GM13976 (cell line): ENCODE data around the gene CYTH1.

Source experiments
- DNase-seq: peaks from one replicate; pipeline ENCODE4 v3.0.0; 2012; ENCODE audit warnings: low spot score
- in situ Hi-C: fragments of 300-500 bp; cut with MboI; formaldehyde crosslinking; loops from one replicate; pipeline ENCODE4 v1.12.0; 2022; ENCODE audit warnings: low sequenced_read_pairs, mixed read lengths, inconsistent platforms; ENCODE audit not compliant: unreplicated experiment
- TF ChIP-seq, protein P1 (sequence below): IDR thresholded peaks from 2 replicates; pipeline ENCODE4 v1.5.1; 2012; ENCODE audit warnings: borderline replicate concordance, mild to moderate bottlenecking; ENCODE audit not compliant: insufficient read depth; ENCODE audit errors: extremely low read depth, missing control alignments, control extremely low read depth

The CYTH1 gene, protein sequence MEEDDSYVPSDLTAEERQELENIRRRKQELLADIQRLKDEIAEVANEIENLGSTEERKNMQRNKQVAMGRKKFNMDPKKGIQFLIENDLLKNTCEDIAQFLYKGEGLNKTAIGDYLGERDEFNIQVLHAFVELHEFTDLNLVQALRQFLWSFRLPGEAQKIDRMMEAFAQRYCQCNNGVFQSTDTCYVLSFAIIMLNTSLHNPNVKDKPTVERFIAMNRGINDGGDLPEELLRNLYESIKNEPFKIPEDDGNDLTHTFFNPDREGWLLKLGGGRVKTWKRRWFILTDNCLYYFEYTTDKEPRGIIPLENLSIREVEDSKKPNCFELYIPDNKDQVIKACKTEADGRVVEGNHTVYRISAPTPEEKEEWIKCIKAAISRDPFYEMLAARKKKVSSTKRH

GRCh38 chr17:78781893-78782304, at the start of gene CYTH1:
Gene CYTH1, minus strand, starts transcription at chr17:78782273. Its CDS starts 50 bp downstream, at chr17:78782223.
- DNase-seq, result no peak

GRCh38 chr17:78829477-78829876, 47.4 kb upstream of the CYTH1 start:
- DNase-seq, result no peak
- TF ChIP-seq, protein P1, sequence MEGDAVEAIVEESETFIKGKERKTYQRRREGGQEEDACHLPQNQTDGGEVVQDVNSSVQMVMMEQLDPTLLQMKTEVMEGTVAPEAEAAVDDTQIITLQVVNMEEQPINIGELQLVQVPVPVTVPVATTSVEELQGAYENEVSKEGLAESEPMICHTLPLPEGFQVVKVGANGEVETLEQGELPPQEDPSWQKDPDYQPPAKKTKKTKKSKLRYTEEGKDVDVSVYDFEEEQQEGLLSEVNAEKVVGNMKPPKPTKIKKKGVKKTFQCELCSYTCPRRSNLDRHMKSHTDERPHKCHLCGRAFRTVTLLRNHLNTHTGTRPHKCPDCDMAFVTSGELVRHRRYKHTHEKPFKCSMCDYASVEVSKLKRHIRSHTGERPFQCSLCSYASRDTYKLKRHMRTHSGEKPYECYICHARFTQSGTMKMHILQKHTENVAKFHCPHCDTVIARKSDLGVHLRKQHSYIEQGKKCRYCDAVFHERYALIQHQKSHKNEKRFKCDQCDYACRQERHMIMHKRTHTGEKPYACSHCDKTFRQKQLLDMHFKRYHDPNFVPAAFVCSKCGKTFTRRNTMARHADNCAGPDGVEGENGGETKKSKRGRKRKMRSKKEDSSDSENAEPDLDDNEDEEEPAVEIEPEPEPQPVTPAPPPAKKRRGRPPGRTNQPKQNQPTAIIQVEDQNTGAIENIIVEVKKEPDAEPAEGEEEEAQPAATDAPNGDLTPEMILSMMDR, result no peak
- in situ Hi-C loops, result no loop called here

More at GRCh38 chr17:78781893-78782304, at the start of gene CYTH1:
- in situ Hi-C loops, result no loop called here
- TF ChIP-seq, protein P1, result no peak

- no peak for DNase-seq
- TF ChIP-seq, protein P1, result no peak
- in situ Hi-C loops, result no loop called here
Observed at GRCh38 chr17:78828470-78829185, 46.6 kb upstream of the CYTH1 start.

DNA sequence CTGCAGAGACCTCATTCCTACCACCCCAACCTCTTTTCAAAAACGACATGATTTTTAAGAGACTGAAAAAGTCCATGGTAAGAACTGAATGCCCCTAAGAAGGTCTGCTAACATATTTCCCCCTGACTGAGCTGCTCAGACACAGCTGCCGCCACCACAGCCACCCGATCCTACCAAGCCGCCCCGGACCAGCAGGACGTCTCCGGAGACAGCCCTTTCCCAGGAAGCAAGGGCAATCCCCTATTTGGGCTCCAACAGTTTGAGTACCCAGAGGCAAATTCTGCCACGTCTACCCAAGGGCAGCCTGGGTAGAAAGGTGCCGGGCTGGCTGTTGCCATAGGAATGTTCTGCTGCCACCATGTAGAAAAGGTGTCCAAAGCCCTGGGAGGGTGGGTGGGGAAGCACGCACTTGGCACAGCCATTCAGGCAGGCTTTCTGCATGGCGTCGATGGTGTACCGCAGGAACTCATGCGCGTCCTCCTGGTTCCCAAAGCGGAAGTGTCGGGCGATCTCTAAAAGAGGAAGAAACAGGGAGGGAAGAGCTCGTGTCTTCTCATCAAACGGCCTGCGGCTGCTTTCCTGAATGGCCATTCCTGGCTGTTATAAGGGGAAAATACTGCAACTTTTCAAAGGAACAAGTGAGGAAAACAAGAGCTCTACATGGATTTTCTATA, 44.9 kb upstream of the CYTH1 start:
- no peak for DNase-seq
- in situ Hi-C loops, result no loop called here
- TF ChIP-seq, protein P1, result no peak

DNA sequence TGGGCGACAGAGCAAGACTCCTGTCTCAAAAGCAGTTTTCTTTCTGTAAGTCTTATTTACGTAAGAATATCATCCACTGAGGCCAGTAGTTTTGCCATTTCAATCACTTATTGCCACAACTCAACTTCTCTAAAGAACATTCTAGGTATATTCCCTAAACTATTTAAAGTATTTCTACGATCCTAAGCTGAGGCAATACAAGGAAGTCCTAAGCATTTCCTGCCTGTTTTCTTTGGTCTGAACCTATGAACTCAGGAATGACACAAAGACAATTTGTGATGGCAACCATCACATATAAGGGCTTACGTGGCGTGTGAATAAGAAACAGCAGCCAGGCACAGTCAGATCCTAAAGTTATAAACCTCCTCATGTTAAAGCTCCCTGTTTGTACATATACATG, 44.3 kb upstream of the CYTH1 start:
- in situ Hi-C loops, result no loop called here
- no peak for DNase-seq
- TF ChIP-seq, protein P1, result no peak

DNA sequence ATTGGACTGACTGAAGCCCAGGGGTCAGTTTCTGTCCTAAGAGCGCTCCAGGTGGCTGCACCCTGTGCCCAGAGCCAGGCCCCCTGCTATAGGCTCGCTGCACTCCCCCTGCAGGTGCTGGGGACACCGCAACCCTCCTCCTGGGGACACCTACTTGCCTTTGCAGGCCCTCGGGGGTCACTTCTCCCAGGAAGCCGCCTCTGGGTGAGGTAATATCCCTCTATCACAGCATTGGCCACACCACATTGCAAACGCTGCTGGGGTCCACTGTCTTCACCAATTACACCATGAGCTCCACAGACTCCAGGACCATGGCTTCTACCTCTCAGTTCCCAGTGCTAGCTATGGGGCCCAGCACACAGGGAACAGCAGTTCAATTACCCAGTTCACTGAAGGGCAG, 43.6 kb upstream of the CYTH1 start:
- TF ChIP-seq, protein P1, result no peak
- in situ Hi-C loops, result no loop called here
- no peak for DNase-seq
